GM18861 (cell line): ENCODE data around the gene GFI1B.
"Not testable (repeated sequence)": the region's sequence is repeated elsewhere in the genome, so short reads cannot be mapped to it uniquely, and the experiment has no call there.

ENCODE experiments used
- ATAC-seq: cut with Tn5 transposase; IDR thresholded peaks from one replicate; pipeline ENCODE4 v1.9.1; 2021; ENCODE audit not compliant: unreplicated experiment

Gene GFI1B

GRCh38 chr9:132967908-132968307, 10.6 kb upstream of the GFI1B start:
- not testable (repeated sequence) for ATAC-seq

- ATAC-seq: no peak
Observed at GRCh38 chr9:132969783-132970182, 8.7 kb upstream of the GFI1B start.

- no peak for ATAC-seq
Observed at GRCh38 chr9:132970324-132971062, 8.0 kb upstream of the GFI1B start.

- no peak for ATAC-seq
Observed at GRCh38 chr9:132973166-132973565, 5.3 kb upstream of the GFI1B start.

GRCh38 chr9:132973713-132974112, 4.8 kb upstream of the GFI1B start:
- ATAC-seq: no peak

- no peak for ATAC-seq
Observed at GRCh38 chr9:132975961-132976360, 2.5 kb upstream of the GFI1B start.

GRCh38 chr9:132976571-132976970, 1.9 kb upstream of the GFI1B start:
- no peak for ATAC-seq

- no peak for ATAC-seq
Observed at GRCh38 chr9:132978112-132978450, 413 bp upstream of the GFI1B start.

- no peak for ATAC-seq
Observed at GRCh38 chr9:132980157-132980556, 1.7 kb downstream of the GFI1B start.

GRCh38 chr9:132982458-132982857, 4.0 kb downstream of the GFI1B start:
- ATAC-seq: peak; percentile 53

- no peak for ATAC-seq
Observed at GRCh38 chr9:132983491-132984201, 5.2 kb downstream of the GFI1B start.

GRCh38 chr9:132984202-132985070, 5.9 kb downstream of the GFI1B start:
- no peak for ATAC-seq

- no peak for ATAC-seq
Observed at GRCh38 chr9:132985071-132985350, 6.5 kb downstream of the GFI1B start.

- no peak for ATAC-seq
Observed at GRCh38 chr9:132985489-132985888, 7.0 kb downstream of the GFI1B start.

- no peak for ATAC-seq
Observed at GRCh38 chr9:132986114-132986513, 7.6 kb downstream of the GFI1B start.

- no peak for ATAC-seq
Observed at GRCh38 chr9:132986640-132987620, 8.4 kb downstream of the GFI1B start.

GRCh38 chr9:132988244-132989013, 9.9 kb downstream of the GFI1B start:
- no peak for ATAC-seq

GRCh38 chr9:132989014-132989310, 10.5 kb downstream of the GFI1B start:
- ATAC-seq: no peak

GRCh38 chr9:132989414-132989996, 11.0 kb downstream of the GFI1B start:
- no peak for ATAC-seq
